Sigmoid colon (tissue), 4 donors: ENCODE data around the gene TCF12.

Experiments
- CTCF ChIP-seq, 4 experiments: fragments of 450-650 bp in 3 of 4; fragments of 200-600 bp in 1 of 4; IDR thresholded peaks; one replicate each; pipeline ENCODE4 v1.5.1; 2016 to 2019; ENCODE audit warnings: antibody characterized with exemption in 4 of 4, mild to moderate bottlenecking in 3 of 4, moderate library complexity in 2 of 4
- EP300 ChIP-seq, 4 donors: sonication (generic); formaldehyde crosslinking; IDR thresholded peaks; one replicate each; pipeline ENCODE4 v1.6.1; 2017; ENCODE audit warnings: antibody characterized with exemption in 4 of 4
- POLR2A ChIP-seq, 2 donors: fragments of 450-650 bp; IDR thresholded peaks; one replicate each; pipeline ENCODE4 v1.6.1; 2016; ENCODE audit warnings: antibody characterized with exemption in 2 of 2, mild to moderate bottlenecking in 2 of 2, moderate library complexity in 2 of 2
- POLR2AphosphoS5 ChIP-seq, 4 donors: sonication (generic); formaldehyde crosslinking; IDR thresholded peaks; one replicate each; pipeline ENCODE4 v1.6.1; 2017; ENCODE audit warnings: antibody characterized with exemption in 4 of 4

DNA sequence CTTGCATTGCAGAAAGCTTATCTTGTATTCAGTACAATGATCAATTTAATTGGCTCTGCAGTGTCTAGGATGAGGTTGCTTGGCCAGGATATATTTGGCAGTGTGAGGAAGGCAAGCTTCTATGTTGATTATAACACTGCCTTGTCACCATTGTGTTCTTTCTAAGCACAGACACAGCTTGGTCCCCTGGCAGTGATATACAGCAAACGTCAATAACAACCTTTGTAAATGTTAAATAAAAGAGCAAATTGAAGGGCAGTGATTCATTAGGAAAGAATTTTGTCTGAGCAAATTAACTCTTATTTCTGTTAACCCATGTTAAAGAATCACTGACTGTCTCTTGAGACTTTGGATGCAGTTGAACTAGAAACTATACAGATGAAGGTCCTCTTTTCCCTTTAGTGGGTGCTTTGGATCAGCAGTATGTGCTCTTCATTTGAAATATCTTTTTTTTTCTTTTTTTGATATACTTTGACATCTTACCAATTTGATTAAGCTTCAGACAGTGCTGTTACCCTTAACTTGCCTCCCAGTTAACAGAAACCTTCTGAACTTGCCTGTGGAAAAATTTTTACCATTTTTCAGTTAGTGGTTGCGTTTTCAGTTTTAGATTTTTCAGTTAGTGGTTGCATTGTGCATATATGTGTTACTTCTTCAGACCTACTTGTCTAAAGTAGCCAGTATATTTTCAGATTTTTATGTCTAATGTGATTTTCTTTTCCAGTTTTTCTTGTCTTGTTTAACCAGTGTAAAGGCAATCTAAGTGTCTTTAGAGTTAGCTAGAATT is 199.8 kb downstream of the TCF12 start:
- TF ChIP-seq EP300 (IDR thresholded peaks at IDR 0.05) = no peak
- TF ChIP-seq POLR2A (IDR thresholded peaks at IDR 0.05) = no peak
- TF ChIP-seq CTCF (IDR thresholded peaks at IDR 0.05) = no peak
- no peak for TF ChIP-seq POLR2AphosphoS5 (IDR thresholded peaks at IDR 0.05)
